ENCODE measurements around the gene SESN2.
"Not testable (repeated sequence)": the region's sequence is repeated elsewhere in the genome, so short reads cannot be mapped to it uniquely, and the experiment has no call there.

The SESN2 gene

GRCh38 chr1:28290851-28291250 is 31.5 kb downstream of the SESN2 start:
- no peak for DNase-seq

DNA sequence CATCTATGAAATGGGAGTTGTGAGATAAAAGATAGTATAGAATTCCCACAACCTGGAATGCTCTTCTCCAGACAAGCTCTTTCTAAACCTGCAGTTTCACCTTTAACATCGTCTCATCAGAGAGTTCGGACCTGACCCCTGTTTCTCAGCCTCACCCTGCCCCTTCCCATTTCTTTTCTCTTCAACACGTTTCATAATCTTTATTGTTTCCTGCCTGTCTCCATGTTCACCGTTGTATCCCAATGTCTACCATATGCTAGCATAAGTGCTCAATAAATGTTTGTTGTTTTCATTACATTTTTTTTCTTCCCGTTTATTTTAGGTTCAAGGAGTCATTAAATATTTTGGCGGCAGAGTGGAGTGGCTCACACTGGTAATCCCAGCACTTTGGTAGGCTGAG is 32.4 kb downstream of the SESN2 start:
- no peak for DNase-seq

- no peak for DNase-seq
Measured at GRCh38 chr1:28295936-28296335, 36.6 kb downstream of the SESN2 start.

DNA sequence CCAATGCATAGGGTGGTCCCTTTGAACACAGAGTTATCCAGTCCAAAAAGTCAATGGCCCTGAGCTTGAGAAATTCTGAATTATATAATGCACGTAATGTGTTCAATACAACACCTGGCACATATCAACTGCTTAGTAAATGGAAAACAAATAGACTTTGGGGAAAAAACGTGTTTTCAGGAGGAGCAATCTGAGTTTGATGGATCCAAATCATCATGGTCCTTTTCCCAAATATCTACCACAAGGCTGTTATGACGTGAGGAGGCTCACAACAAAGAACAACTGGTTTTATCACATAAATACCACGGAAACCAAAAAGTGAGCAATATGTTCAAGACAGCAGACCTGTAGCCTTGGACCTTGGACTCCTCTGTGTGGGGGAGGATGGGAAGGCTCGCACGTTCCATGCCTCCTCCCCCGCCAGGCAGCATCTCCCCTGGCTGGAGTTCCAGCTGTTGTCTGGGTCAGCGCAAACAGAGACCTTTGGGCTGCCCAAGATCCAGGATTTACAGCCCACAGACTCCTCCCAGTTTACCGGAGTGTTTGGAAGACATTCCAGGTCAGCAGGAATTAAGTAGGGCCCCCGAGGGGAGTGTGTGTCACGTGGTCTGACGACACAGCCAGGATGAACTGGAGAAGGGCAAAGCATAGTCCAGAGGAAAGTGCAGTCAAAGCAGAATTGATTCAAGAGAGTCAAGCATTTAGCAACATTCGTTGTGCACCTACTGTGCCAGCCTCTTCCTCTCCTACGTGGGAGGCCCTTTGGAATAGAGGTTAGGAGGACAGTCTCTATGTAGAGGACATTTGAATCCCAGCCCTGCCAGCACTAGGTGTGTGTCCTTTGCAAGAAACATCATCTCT is 37.3 kb downstream of the SESN2 start:
- DNase-seq: no peak

DNA sequence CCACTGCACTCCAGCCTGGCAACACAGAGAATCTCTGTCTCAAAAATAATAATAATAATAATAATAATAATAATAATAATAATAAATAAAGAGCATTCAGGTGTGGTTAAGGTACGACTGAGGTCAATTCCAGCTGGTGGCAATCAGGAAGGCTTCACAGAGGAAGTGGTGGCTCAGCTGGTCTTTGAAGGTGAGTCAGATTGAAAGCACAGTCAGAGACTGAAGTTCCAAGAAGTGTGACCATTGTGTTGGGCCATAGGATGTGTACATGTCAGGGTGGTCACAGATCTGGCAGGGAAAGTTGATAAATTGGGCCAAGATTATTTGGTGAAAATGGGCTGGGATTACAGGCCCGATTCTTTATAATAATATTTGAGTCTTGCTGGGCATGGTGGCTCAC is 38.5 kb downstream of the SESN2 start:
- no peak for DNase-seq

GRCh38 chr1:28298438-28298837 is 39.1 kb downstream of the SESN2 start:
- no peak for DNase-seq

- no peak for DNase-seq
Measured at GRCh38 chr1:28301368-28302174, 42.3 kb downstream of the SESN2 start.

DNA sequence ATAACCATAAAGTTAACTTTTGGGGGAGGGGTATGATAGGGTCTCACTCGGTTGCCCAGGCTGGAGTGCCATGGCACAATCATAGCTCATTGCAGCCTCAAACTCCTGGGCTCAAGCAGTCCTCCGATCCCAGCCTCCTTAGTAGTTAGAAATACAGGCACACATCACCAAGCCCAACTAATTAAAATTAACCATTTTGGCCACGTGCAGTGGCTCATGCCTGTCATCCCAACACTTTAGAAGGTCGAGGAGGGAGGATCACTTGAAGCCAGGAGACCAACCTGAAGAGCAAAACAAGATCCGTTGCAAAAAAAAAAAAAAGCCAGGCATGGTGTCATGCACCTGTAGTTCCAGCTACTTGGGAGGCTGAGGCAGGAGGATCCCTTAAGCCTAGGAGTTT is 42.9 kb downstream of the SESN2 start:
- no peak for DNase-seq

DNA sequence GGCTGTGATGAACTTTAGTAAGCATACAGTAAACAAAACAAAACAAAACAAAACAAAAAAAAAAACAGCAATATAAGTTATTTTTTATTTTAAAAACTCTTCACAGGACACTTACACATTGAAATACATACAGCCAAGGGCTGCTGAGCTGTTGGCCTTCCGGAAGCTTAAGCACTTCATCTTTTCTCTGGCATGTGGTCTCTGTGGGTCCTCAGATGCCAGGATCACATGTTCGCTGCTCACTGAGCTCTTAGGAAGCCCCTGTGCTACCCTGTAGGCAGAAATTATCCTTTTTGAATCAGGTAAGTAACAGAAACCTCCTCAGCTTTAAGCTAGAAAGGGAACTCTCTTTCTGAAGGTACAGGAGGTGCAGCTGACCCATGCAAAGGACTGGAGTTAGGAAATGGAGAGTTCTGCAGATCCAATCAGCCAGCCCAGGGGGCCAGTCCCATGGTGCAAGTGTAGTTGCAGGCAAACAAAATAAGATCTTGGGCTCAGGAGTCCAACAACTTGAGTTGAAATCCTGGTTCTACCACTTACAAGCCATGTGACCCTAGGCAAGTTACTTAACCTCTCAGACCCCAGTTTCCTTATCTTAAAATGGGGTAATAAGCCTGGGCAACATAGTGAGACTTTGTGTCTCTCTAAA is 47.1 kb downstream of the SESN2 start:
- DNase-seq: no peak

DNA sequence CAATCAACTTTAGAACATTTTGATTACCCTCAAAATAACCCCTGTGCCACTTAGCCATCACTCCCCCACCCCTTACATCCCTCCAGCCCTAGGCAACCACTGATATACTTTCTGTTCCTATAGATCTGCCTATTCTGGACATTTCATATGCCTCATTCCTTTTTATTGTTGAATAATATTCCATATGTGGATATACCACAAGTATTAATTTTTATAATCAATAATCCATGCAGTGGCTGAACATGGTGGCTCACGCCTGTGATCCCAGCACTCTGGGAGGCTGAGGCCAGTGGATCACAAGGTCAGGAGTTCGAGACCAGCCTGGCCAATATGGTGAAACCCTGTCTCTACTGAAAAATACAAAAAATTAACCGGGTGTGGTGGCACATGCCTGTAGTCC is 49.4 kb downstream of the SESN2 start:
- DNase-seq: no peak

GRCh38 chr1:28309702-28310101 is 50.4 kb downstream of the SESN2 start:
- no peak for DNase-seq

DNA sequence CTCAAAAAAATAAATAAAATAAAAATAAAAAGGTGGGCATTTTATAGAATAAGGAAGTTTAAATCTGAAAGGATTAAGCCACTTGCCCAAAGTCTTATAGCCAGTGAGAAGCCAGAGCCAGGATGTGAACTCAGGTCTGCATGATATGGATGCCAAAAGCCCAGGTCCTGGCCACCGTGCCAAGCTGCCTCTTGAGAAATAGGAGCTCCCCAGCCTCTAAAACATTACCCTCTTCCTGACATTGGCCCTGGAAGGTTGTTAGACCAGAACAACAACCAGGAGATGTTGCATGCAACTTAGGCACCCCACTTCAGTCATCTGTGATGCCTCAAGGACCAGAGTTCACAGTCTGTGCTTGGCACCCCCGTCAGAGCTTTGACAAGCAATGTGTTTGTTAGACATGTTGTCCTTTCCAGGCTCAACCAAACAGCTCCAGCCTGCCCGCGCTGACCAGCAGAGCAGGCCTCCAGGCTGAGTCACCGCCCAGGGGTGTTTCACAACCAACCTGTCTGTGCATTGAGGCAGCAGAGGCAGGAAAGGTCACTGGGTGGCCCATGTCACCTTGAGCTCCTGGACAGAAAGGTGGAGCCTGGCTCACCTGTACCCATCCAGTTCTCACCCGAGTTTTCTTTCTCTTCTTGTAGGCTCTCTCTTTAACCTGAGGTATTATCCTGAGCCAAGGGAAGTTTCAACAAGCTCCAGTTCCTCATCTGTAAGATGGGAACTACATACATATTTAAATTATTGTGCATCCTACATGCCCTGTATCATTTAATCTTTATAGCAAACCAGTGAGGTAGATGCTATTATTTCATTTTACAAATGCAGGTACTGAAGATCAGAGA is 54.6 kb downstream of the SESN2 start:
- DNase-seq: no peak

GRCh38 chr1:28314547-28314941 is 55.2 kb downstream of the SESN2 start:
- DNase-seq: no peak

DNA sequence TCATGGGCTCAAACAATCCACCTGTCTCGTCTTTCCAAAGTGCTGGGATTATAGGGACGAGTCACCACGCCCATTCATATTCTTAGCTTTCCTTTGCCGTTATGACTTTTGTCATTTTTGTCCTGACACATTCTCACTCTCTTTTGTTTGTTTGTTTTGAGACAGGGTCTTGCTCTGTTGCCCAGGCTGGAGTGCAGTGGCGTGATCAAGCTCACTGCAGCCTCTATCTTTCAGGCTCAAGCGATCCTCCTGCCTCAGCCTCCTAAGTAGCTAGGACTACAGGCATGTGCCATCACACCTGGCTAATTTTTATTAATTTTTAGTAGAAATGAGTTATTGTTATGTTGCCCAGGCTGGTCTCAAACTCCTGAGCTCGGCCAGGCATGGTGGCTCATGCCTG is 57.7 kb downstream of the SESN2 start:
- no peak for DNase-seq

GRCh38 chr1:28322194-28322593 is 62.9 kb downstream of the SESN2 start:
- no peak for DNase-seq

GRCh38 chr1:28323720-28324119 is 64.4 kb downstream of the SESN2 start:
- no peak for DNase-seq

GRCh38 chr1:28326515-28326914 is 67.2 kb downstream of the SESN2 start:
- DNase-seq: no peak

- DNase-seq: no peak
Measured at GRCh38 chr1:28326984-28327383, 67.7 kb downstream of the SESN2 start.

GRCh38 chr1:28327431-28327830 is 68.1 kb downstream of the SESN2 start:
- not testable (repeated sequence) for DNase-seq

GRCh38 chr1:28328228-28328648 is 68.9 kb downstream of the SESN2 start:
- no peak for DNase-seq

DNA sequence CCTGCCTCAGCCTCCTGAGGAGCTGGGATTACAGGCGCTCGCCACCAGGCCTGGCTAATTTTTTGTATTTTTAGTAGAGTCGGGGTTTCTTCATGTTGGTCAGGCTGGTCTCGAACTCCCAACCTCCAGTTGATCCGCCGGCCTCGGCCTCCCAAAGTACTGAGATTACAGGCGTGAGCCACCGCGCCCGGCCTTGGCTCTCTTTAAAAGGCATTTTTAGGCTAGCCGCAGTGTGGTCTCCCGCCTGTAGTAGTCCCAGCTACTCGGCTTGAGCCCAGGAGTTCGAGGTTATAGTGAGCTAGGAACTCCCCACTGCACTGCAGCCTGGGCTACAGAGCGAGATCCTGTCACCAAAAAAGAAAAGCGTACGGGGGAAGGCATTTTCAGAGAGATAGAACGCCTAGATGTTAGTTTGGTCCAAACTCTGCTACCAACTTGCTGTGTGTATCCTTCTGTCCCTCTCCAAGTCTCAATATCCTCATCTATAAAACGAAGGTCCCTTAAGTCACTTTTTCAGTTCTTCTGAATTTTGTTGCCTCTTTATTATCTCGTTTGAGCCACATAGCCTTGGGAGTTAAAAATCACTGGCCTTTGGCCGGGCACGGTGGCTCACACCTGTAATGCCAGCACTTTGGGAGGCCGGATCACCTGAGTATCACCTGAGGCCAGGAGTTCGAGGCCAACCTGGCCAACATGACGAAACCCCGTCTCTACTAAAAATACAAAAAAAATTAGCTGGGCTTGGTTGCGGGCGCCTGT is 70.3 kb downstream of the SESN2 start:
- DNase-seq: no peak
